HCT116 (cell line): ENCODE data around the gene SDK1. TPM values are rescaled to one million over a fixed set of nuclear protein-coding genes. Genes with fewer than 3 reads are reported as not detected.

Experiments
- ATAC-seq: fragments of 200-7000 bp; cut with Tn5 transposase; 2 replicates; pipeline ENCODE4 v1.9.1; 2020; ENCODE audit warnings: mild to moderate bottlenecking, moderate library complexity
- BruUV-seq: library from RNA; stranded (reverse); fragments of 400-500 nt; replicated peaks from 2 replicates; lab custom pipeline; 2021; lab: Mats Ljungman, UMichigan
- CTCF ChIA-PET: fragments of 300-600 bp; sonication (Branson Sonifier 250); formaldehyde crosslinking; loops from one replicate; lab custom pipeline; 2021; ENCODE audit warnings: antibody characterized with exemption; lab: Charles Lee
- POLR2A ChIA-PET: fragments of 300-600, 350-600 bp; sonication (Branson Sonifier 250); formaldehyde crosslinking; loops from one replicate; lab custom pipeline; 2021; ENCODE audit warnings: antibody characterized with exemption; lab: Charles Lee
- RAD21 ChIA-PET, 2 experiments: fragments of 300-600 bp; sonication (Branson Sonifier 250); formaldehyde crosslinking; loops; one replicate each; lab custom pipeline; 2023; ENCODE audit warnings: low total read pairs in 2 of 2; ENCODE audit not compliant: uncharacterized antibody in 2 of 2, unreplicated experiment in 2 of 2, low non-redundant PET in 1 of 2; lab: Charles Lee
- DNase-seq: peaks from one replicate; pipeline ENCODE4 v3.0.0-alpha.2; 2010; ENCODE audit warnings: low read depth, low spot score
- H2AFZ ChIP-seq: fragments of 200-600 bp; shearing (Covaris generic), sonication (generic); 2 replicates; pipeline ENCODE4 v1.6.1; 2017; ENCODE audit warnings: low read depth, mixed run types, mixed read lengths, antibody characterized with exemption, low read length; ENCODE audit not compliant: poor library complexity, severe bottlenecking
- H3K27ac ChIP-seq: 2 replicates; pipeline ENCODE4 v1.5.1; 2012; ENCODE audit warnings: low read depth, low read length
- H3K27me3 ChIP-seq: fragments of 200-600 bp; sonication (generic); 2 replicates; pipeline ENCODE4 v1.6.1; 2016; ENCODE audit warnings: mixed run types, low read length, mixed read lengths; ENCODE audit not compliant: insufficient read depth
- H3K36me3 ChIP-seq, 2 experiments: fragments of 200-500 bp in 1 of 2; fragments of 200-600 bp in 1 of 2; sonication (Bioruptor generic) in 1 of 2; sonication (generic) in 1 of 2; 2 replicates each; pipeline versions ENCODE4 v1.5.1 to v1.6.1; 2014 to 2016; ENCODE audit warnings: low read length in 2 of 2, inconsistent platforms in 1 of 2, mixed read lengths in 1 of 2, mixed run types in 1 of 2; ENCODE audit not compliant: insufficient read depth in 2 of 2, control insufficient read depth in 1 of 2
- H3K4me1 ChIP-seq, 2 experiments: fragments of 200-600 bp in 1 of 2; sonication (generic) in 1 of 2; 2 replicates each; pipeline versions ENCODE4 v1.5.1 to v1.6.1; 2012 to 2017; ENCODE audit warnings: low read length in 2 of 2, inconsistent platforms in 1 of 2, mild to moderate bottlenecking in 1 of 2, mixed read lengths in 1 of 2, mixed run types in 1 of 2, moderate library complexity in 1 of 2; ENCODE audit not compliant: insufficient read depth in 2 of 2, control insufficient read depth in 1 of 2
- H3K4me2 ChIP-seq: fragments of 200-600 bp; sonication (generic); 2 replicates; pipeline ENCODE4 v1.6.1; 2017; ENCODE audit warnings: mixed run types, low read length, mixed read lengths
- H3K4me3 ChIP-seq, 2 experiments: fragments of 200-600 bp in 1 of 2; sonication (generic) in 1 of 2; replicated peaks in 1 of 2; 2 replicates each; pipeline ENCODE4 v1.5.1; 2011 to 2016; ENCODE audit warnings: low read length in 2 of 2, control low read depth in 1 of 2, low read depth in 1 of 2, mild to moderate bottlenecking in 1 of 2, mixed read lengths in 1 of 2, mixed run types in 1 of 2
- H3K79me2 ChIP-seq: fragments of 200-600 bp; sonication (generic); 2 replicates; pipeline ENCODE4 v1.6.1; 2017; ENCODE audit warnings: mild to moderate bottlenecking, mixed run types, low read length, moderate library complexity, mixed read lengths; ENCODE audit not compliant: insufficient read depth
- H3K9ac ChIP-seq: fragments of 200-600 bp; sonication (generic); 2 replicates; pipeline ENCODE4 v1.6.1; 2016; ENCODE audit warnings: low read length, mixed read lengths
- H3K9me2 ChIP-seq: fragments of 200-600 bp; sonication (generic), shearing (Covaris generic); 2 replicates; pipeline ENCODE4 v1.6.1; 2017; ENCODE audit warnings: mixed run types, mild to moderate bottlenecking, moderate library complexity; ENCODE audit not compliant: insufficient read depth
- H3K9me3 ChIP-seq, 2 experiments: fragments of 200-500 bp in 1 of 2; fragments of 200-600 bp in 1 of 2; sonication (Bioruptor generic) in 1 of 2; sonication (generic) in 1 of 2; 2 replicates each; pipeline ENCODE4 v1.6.1; 2014 to 2017; ENCODE audit warnings: low read length in 2 of 2, mixed read lengths in 2 of 2, inconsistent platforms in 1 of 2, low read depth in 1 of 2, mild to moderate bottlenecking in 1 of 2, mixed run types in 1 of 2, moderate library complexity in 1 of 2; ENCODE audit not compliant: control insufficient read depth in 1 of 2, insufficient read depth in 1 of 2
- H4K20me1 ChIP-seq: fragments of 200-600 bp; sonication (generic), shearing (Covaris generic); 2 replicates; pipeline ENCODE4 v1.6.1; 2017; ENCODE audit warnings: mixed run types, mild to moderate bottlenecking, moderate library complexity; ENCODE audit not compliant: insufficient read depth
- CBX3 ChIP-seq: IDR thresholded peaks from 2 replicates; pipeline ENCODE4 v1.6.1; 2012; ENCODE audit warnings: low read depth
- CEBPB ChIP-seq: IDR thresholded peaks from 2 replicates; pipeline ENCODE4 v1.6.1; 2012; ENCODE audit warnings: low read depth
- EZH2 ChIP-seq: fragments of 200-600 bp; sonication (generic); IDR thresholded peaks from 2 replicates; pipeline ENCODE4 v1.6.1; 2017; ENCODE audit warnings: antibody characterized with exemption, mixed run types
- FOSL1 ChIP-seq: IDR thresholded peaks from 2 replicates; pipeline ENCODE4 v1.6.1; 2012; ENCODE audit warnings: low read depth
- YY1 ChIP-seq: IDR thresholded peaks from 2 replicates; pipeline ENCODE4 v1.6.1; 2011; ENCODE audit warnings: low read length, low read depth, moderate library complexity, mild to moderate bottlenecking; ENCODE audit not compliant: insufficient replicate concordance; ENCODE audit errors: extremely low read depth
- ZFX ChIP-seq: fragments of 450-650 bp; IDR thresholded peaks from 2 replicates; pipeline ENCODE4 v1.6.1; 2017
- intact Hi-C: fragments of 100-400 bp; cut with micrococcal nuclease; formaldehyde crosslinking; loops from 2 replicates; pipeline ENCODE4 v1.10.0; 2022
- total RNA-seq: library from RNA; stranded (reverse); gene quantifications from one replicate; pipeline ENCODE4 v1.2.1, GENCODE V29; 2021; ENCODE audit not compliant: unreplicated experiment
- TF ChIP-seq, protein P1 (sequence below): IDR thresholded peaks from 2 replicates; pipeline ENCODE4 v1.6.1; 2012; ENCODE audit warnings: low read depth
- TF ChIP-seq, protein P2 (sequence below): IDR thresholded peaks from 2 replicates; pipeline ENCODE4 v1.6.1; 2011; ENCODE audit warnings: mild to moderate bottlenecking, low read length, moderate library complexity; ENCODE audit not compliant: insufficient replicate concordance; ENCODE audit errors: extremely low read depth

The SDK1 gene
- total RNA-seq, 1 experiment from 2014 or later, result 0.05 TPM

DNA sequence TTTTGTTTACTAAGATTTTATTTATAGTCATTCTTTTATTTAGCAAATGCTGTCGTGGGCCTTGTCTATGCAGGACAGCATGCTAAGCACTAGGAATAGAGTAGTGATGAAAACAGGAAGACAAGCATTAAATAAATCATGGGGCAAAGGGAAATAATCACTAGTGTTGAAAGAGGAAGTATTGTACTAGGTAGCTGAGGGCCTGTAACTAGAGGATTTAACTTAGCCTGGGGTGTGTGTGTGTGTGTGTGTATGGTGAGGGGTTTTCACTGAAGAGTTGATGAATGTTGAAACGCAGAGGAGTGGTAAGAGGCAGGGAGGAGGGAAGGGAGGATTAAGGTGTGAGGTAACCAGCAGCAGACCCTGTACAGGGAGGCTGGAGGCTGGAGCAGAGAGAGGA lies 446.4 kb downstream of the SDK1 start:
- Histone ChIP-seq H3K36me3 (no peaks in the 10 kb centered on the region), H2AFZ (no peak overlapping the region), H3K9ac (no peak overlapping the region), H3K9me3 (no peaks in the 10 kb centered on the region), H4K20me1 (no peaks in the 10 kb centered on the region), H3K9me2 (no peaks in the 10 kb centered on the region), H3K79me2 (no peaks in the 10 kb centered on the region), H3K4me2 (no peak overlapping the region), H3K4me3 (no peak overlapping the region), H3K27ac (no peak overlapping the region), H3K27me3 (peaks cover 10% of the 10 kb centered on the region; the same call in 1 of the 2 replicates), H3K4me1 (no peaks in the 10 kb centered on the region)
- ATAC-seq, result no peak
- TF ChIP-seq EZH2 (no peak), CBX3 (no peak), FOSL1 (no peak), CEBPB (no peak), ZFX (no peak), YY1 (no peak)
- TF ChIP-seq, protein P1, sequence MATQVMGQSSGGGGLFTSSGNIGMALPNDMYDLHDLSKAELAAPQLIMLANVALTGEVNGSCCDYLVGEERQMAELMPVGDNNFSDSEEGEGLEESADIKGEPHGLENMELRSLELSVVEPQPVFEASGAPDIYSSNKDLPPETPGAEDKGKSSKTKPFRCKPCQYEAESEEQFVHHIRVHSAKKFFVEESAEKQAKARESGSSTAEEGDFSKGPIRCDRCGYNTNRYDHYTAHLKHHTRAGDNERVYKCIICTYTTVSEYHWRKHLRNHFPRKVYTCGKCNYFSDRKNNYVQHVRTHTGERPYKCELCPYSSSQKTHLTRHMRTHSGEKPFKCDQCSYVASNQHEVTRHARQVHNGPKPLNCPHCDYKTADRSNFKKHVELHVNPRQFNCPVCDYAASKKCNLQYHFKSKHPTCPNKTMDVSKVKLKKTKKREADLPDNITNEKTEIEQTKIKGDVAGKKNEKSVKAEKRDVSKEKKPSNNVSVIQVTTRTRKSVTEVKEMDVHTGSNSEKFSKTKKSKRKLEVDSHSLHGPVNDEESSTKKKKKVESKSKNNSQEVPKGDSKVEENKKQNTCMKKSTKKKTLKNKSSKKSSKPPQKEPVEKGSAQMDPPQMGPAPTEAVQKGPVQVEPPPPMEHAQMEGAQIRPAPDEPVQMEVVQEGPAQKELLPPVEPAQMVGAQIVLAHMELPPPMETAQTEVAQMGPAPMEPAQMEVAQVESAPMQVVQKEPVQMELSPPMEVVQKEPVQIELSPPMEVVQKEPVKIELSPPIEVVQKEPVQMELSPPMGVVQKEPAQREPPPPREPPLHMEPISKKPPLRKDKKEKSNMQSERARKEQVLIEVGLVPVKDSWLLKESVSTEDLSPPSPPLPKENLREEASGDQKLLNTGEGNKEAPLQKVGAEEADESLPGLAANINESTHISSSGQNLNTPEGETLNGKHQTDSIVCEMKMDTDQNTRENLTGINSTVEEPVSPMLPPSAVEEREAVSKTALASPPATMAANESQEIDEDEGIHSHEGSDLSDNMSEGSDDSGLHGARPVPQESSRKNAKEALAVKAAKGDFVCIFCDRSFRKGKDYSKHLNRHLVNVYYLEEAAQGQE, result no peak
- TF ChIP-seq, protein P2, sequence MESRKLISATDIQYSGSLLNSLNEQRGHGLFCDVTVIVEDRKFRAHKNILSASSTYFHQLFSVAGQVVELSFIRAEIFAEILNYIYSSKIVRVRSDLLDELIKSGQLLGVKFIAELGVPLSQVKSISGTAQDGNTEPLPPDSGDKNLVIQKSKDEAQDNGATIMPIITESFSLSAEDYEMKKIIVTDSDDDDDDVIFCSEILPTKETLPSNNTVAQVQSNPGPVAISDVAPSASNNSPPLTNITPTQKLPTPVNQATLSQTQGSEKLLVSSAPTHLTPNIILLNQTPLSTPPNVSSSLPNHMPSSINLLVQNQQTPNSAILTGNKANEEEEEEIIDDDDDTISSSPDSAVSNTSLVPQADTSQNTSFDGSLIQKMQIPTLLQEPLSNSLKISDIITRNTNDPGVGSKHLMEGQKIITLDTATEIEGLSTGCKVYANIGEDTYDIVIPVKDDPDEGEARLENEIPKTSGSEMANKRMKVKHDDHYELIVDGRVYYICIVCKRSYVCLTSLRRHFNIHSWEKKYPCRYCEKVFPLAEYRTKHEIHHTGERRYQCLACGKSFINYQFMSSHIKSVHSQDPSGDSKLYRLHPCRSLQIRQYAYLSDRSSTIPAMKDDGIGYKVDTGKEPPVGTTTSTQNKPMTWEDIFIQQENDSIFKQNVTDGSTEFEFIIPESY, result no peak
- DNase-seq, result no peak
- POLR2A ChIA-PET, result no interaction called here
- no TSS peak for BruUV-seq
- intact Hi-C loops, result no loop called here
- CTCF ChIA-PET, result no interaction called here
- RAD21 ChIA-PET, result no interaction called here
